Measurements from ENCODE around the gene GNB2.

GNB2 gene

GRCh38 chr7:100682228-100682741, 8.7 kb downstream of the GNB2 start:
- DNase-seq = no peak

- DNase-seq = no peak
Observed at GRCh38 chr7:100682991-100683658, 9.6 kb downstream of the GNB2 start.

- DNase-seq = no peak
Observed at GRCh38 chr7:100683659-100684533, 10.4 kb downstream of the GNB2 start.

- DNase-seq = no peak
Observed at GRCh38 chr7:100684534-100685042, 11.0 kb downstream of the GNB2 start.

- no peak for DNase-seq
Observed at GRCh38 chr7:100685049-100685605, 11.6 kb downstream of the GNB2 start.

- DNase-seq = no peak
Observed at GRCh38 chr7:100685631-100686145, 12.1 kb downstream of the GNB2 start.

- DNase-seq = no peak
Observed at GRCh38 chr7:100686201-100686821, 12.8 kb downstream of the GNB2 start.

- no peak for DNase-seq
Observed at GRCh38 chr7:100686822-100687211, 13.3 kb downstream of the GNB2 start.

- DNase-seq = no peak
Observed at GRCh38 chr7:100687261-100687660, 13.7 kb downstream of the GNB2 start.

GRCh38 chr7:100687751-100688300, 14.3 kb downstream of the GNB2 start:
- DNase-seq = no peak

GRCh38 chr7:100688326-100688860, 14.9 kb downstream of the GNB2 start:
- DNase-seq = no peak

- DNase-seq = no peak
Observed at GRCh38 chr7:100689230-100690135, 15.9 kb downstream of the GNB2 start.

- no peak for DNase-seq
Observed at GRCh38 chr7:100691676-100692577, 18.4 kb downstream of the GNB2 start.

GRCh38 chr7:100692578-100692961, 19.0 kb downstream of the GNB2 start:
- no peak for DNase-seq

- no peak for DNase-seq
Observed at GRCh38 chr7:100693312-100694097, 20.0 kb downstream of the GNB2 start.

- no peak for DNase-seq
Observed at GRCh38 chr7:100694098-100694745, 20.7 kb downstream of the GNB2 start, which contains the start of gene GIGYF1. Gene GIGYF1 (minus strand): TSS chr7:100694250. CDS start chr7:100688238, 6,012 bp downstream.

GRCh38 chr7:100696123-100696521, 22.6 kb downstream of the GNB2 start:
- no peak for DNase-seq

GRCh38 chr7:100699018-100699417, 25.5 kb downstream of the GNB2 start:
- no peak for DNase-seq

Measured in SIG-M5 (cell line).